HG03060 (cell line): Measurements from ENCODE around the gene ASB3.
"Not testable (repeated sequence)": the region's sequence is repeated elsewhere in the genome, so short reads cannot be mapped to it uniquely, and the experiment has no call there.

Experiments
- ATAC-seq: cut with Tn5 transposase; IDR thresholded peaks from one replicate; pipeline ENCODE4 v1.9.1; 2021; ENCODE audit warnings: low read depth, moderate number of reproducible peaks; ENCODE audit not compliant: unreplicated experiment

ASB3 gene

GRCh38 chr2:53786705-53787613, at the start of gene ASB3, which contains the start of gene ERLEC1:
ASB3 (minus strand) TSS chr2:53786953; CDS start chr2:53765572, 21,381 bp downstream.
ERLEC1 (plus strand) TSS chr2:53787044; CDS start chr2:53787211, 167 bp downstream.
- ATAC-seq = peak; percentile 78

GRCh38 chr2:53829980-53830290, 43.2 kb upstream of the ASB3 start:
- not testable (repeated sequence) for ATAC-seq

GRCh38 chr2:53829273-53829979, 42.7 kb upstream of the ASB3 start:
- no peak for ATAC-seq

- ATAC-seq = no peak
Measured at GRCh38 chr2:53828331-53828730, 41.6 kb upstream of the ASB3 start.

GRCh38 chr2:53827398-53828175, 40.8 kb upstream of the ASB3 start:
- ATAC-seq = no peak

GRCh38 chr2:53826587-53827397, 40.0 kb upstream of the ASB3 start:
- no peak for ATAC-seq

- no peak for ATAC-seq
Measured at GRCh38 chr2:53826030-53826410, 39.3 kb upstream of the ASB3 start.

GRCh38 chr2:53823639-53824038, 36.9 kb upstream of the ASB3 start:
- not testable (repeated sequence) for ATAC-seq

- ATAC-seq = no peak
Measured at GRCh38 chr2:53821810-53822209, 35.1 kb upstream of the ASB3 start.

- ATAC-seq = no peak
Measured at GRCh38 chr2:53820711-53821110, 34.0 kb upstream of the ASB3 start.

GRCh38 chr2:53820048-53820447, 33.3 kb upstream of the ASB3 start:
- ATAC-seq = no peak

GRCh38 chr2:53819634-53820033, 32.9 kb upstream of the ASB3 start:
- ATAC-seq = no peak

- ATAC-seq = no peak
Measured at GRCh38 chr2:53818854-53819435, 32.2 kb upstream of the ASB3 start.

GRCh38 chr2:53813151-53813550, 26.4 kb upstream of the ASB3 start:
- ATAC-seq = no peak

GRCh38 chr2:53811601-53812000, 24.8 kb upstream of the ASB3 start:
- no peak for ATAC-seq

GRCh38 chr2:53802617-53803151, 15.9 kb upstream of the ASB3 start:
- ATAC-seq = no peak

- ATAC-seq = no peak
Measured at GRCh38 chr2:53801547-53801946, 14.8 kb upstream of the ASB3 start.

GRCh38 chr2:53793821-53794220, 7.1 kb upstream of the ASB3 start:
- no peak for ATAC-seq

GRCh38 chr2:53793261-53793660, 6.5 kb upstream of the ASB3 start:
- ATAC-seq = no peak
